H1 (cell line): Measurements from ENCODE around the gene PRCP. TPM values are rescaled to one million over a fixed set of nuclear protein-coding genes. Genes with fewer than 3 reads are reported as not detected.

Source experiments
- CHD7 ChIP-seq: fragments of 300-600 bp; sonication (generic); IDR thresholded peaks from 2 replicates; pipeline ENCODE4 v1.7.1; 2012; ENCODE audit warnings: low read length, moderate library complexity, mild to moderate bottlenecking, inconsistent platforms; ENCODE audit not compliant: insufficient replicate concordance
- KDM4A ChIP-seq: IDR thresholded peaks from one replicate; pipeline ENCODE4 v1.7.1; 2012; ENCODE audit warnings: low read depth, mild to moderate bottlenecking, moderate library complexity, low read length, inconsistent platforms; ENCODE audit not compliant: severe bottlenecking
- RAD21 ChIP-seq, 2 experiments: IDR thresholded peaks in 1 of 2; conservative IDR thresholded peaks in 1 of 2; 2 replicates each; pipeline ENCODE4 v1.6.1; 2011; ENCODE audit warnings: low read depth in 2 of 2, low read length in 2 of 2, improper control_type of control experiment in 1 of 2, inconsistent platforms in 1 of 2, mild to moderate bottlenecking in 1 of 2, moderate library complexity in 1 of 2
- RFX5 ChIP-seq: IDR thresholded peaks from 2 replicates; pipeline ENCODE4 v1.6.1; 2011; ENCODE audit warnings: low read depth, low read length, improper control_type of control experiment, borderline replicate concordance
- polyA plus RNA-seq, 7 experiments: library from polyadenylated mRNA; depleted of rRNA in 3 of 7; stranded (reverse) in 5 of 7; unstranded in 2 of 7; fragments of >200 nt in 5 of 7; fragments of 200-250 nt in 2 of 7; gene quantifications; 1 replicate in 5 of 7; 2 replicates in 1 of 7; 4 replicates in 1 of 7; pipeline versions ENCODE4 v1.2.1 to v1.2.3, GENCODE V29; 2011 to 2013; ENCODE audit warnings: missing spikeins in 2 of 7, mixed read lengths in 2 of 7
- total RNA-seq: library from RNA; stranded (reverse); fragmentation: NEBNext Ultra II Directional; extraction: Animal tissue kit (Norgen Biotek cat#: 25700); gene quantifications from 2 replicates; pipeline ENCODE4 v1.2.1, GENCODE V29; 2021

PRCP gene
- total and polyA plus RNA-seq, 2 of the 8 experiments (the other 6 are each of a cell fraction or from before 2014, with no cell fraction given): 63.8 to 84.4 TPM

- TF ChIP-seq CHD7 (no peak), RAD21 (IDR thresholded peaks at IDR 0.05 in 1 of 2, conservative IDR thresholded peaks at IDR 0.05 in 1 of 2; ENCODE audit: low read depth in 2 of 2, low read length in 2 of 2) (no peak), KDM4A (no peak), RFX5 (no peak)
- TF ChIP-seq, all 59 proteins: peak for 0
Measured at GRCh38 chr11:82811369-82811768, 88.9 kb downstream of the PRCP start (continued).
